Natural killer cell (primary cell): ENCODE measurements around the gene GPBP1L1. TPM values are rescaled to one million over a fixed set of nuclear protein-coding genes. Genes with fewer than 3 reads are reported as not detected.
A peak's percentile ranks its signal among the peaks of the same experiment; 100 is the strongest.
"Not testable (repeated sequence)": the region's sequence is repeated elsewhere in the genome, so short reads cannot be mapped to it uniquely, and the experiment has no call there.

Experiments used
- ATAC-seq, 3 donors: fragments of 150-1000 bp in 2 of 3; fragments of 200-7000 bp in 1 of 3; cut with Tn5 transposase; 1 replicate in 1 of 3; 2 replicates in 2 of 3; pipeline ENCODE4 v1.10.0; 2021; ENCODE audit warnings: mild to moderate bottlenecking in 2 of 3, moderate library complexity in 2 of 3
- DNase-seq, 2 donors: peaks; one replicate each; pipeline versions ENCODE4 v3.0.0 to v3.0.0-alpha.2; 2013 to 2021; ENCODE audit warnings: mixed read lengths in 1 of 2
- H3K27ac ChIP-seq: one replicate; pipeline ENCODE4 v1.5.1; 2013; ENCODE audit warnings: mild to moderate bottlenecking, low read length
- H3K27me3 ChIP-seq: one replicate; pipeline ENCODE4 v1.6.1; 2013; ENCODE audit warnings: low read length; ENCODE audit not compliant: control insufficient read depth, insufficient read depth
- H3K36me3 ChIP-seq: one replicate; pipeline ENCODE4 v1.6.1; 2013; ENCODE audit warnings: low read length; ENCODE audit not compliant: control insufficient read depth, insufficient read depth
- H3K4me1 ChIP-seq: one replicate; pipeline ENCODE4 v1.6.1; 2013; ENCODE audit warnings: low read length; ENCODE audit not compliant: control insufficient read depth, insufficient read depth
- H3K4me3 ChIP-seq: one replicate; pipeline ENCODE4 v1.5.1; 2013; ENCODE audit warnings: low read length
- H3K9me3 ChIP-seq: one replicate; pipeline ENCODE4 v1.6.1; 2013; ENCODE audit warnings: low read length; ENCODE audit not compliant: control insufficient read depth, insufficient read depth
- H3K27ac Mint-ChIP-seq, 2 donors: one replicate each; pipeline ENCODE4 v1.8.0; 2022; ENCODE audit warnings: mild to moderate bottlenecking in 2 of 2, mixed read lengths in 2 of 2, moderate library complexity in 1 of 2
- H3K27me3 Mint-ChIP-seq, 2 donors: one replicate each; pipeline ENCODE4 v1.8.0; 2022; ENCODE audit warnings: low read depth in 2 of 2, mixed read lengths in 2 of 2
- H3K36me3 Mint-ChIP-seq: one replicate; pipeline ENCODE4 v1.8.0; 2022; ENCODE audit warnings: mixed read lengths
- H3K4me1 Mint-ChIP-seq, 2 donors: one replicate each; pipeline ENCODE4 v1.8.0; 2022; ENCODE audit warnings: mixed read lengths in 2 of 2
- H3K4me3 Mint-ChIP-seq: one replicate; pipeline ENCODE4 v1.8.0; 2022; ENCODE audit warnings: mild to moderate bottlenecking, moderate library complexity, mixed read lengths
- H3K9me3 Mint-ChIP-seq, 2 donors: one replicate each; pipeline ENCODE4 v1.8.0; 2022; ENCODE audit warnings: mixed read lengths in 2 of 2
- CTCF ChIP-seq: fragments of 200-600 bp; IDR thresholded peaks from one replicate; pipeline ENCODE4 v1.8.0; 2022; ENCODE audit warnings: antibody characterized with exemption
- WGBS: methylation state at CpG from one replicate; pipeline ENCODE4 v1.1.7; 2013; ENCODE audit warnings: missing lambda C conversion rate; ENCODE audit not compliant: insufficient coverage; 5-methylcytosine and 5-hydroxymethylcytosine counted together
- intact Hi-C: fragments of 100-400 bp; cut with micrococcal nuclease; formaldehyde crosslinking; loops from one replicate; pipeline ENCODE4 v1.14.2; 2022
- total RNA-seq, 4 donors: library from RNA; stranded (reverse); fragments of 120-200 nt in 1 of 4; gene quantifications; one replicate each; pipeline versions ENCODE4 v1.2.3 to v1.2.4, GENCODE V29; 2013 to 2022

The GPBP1L1 gene, protein sequence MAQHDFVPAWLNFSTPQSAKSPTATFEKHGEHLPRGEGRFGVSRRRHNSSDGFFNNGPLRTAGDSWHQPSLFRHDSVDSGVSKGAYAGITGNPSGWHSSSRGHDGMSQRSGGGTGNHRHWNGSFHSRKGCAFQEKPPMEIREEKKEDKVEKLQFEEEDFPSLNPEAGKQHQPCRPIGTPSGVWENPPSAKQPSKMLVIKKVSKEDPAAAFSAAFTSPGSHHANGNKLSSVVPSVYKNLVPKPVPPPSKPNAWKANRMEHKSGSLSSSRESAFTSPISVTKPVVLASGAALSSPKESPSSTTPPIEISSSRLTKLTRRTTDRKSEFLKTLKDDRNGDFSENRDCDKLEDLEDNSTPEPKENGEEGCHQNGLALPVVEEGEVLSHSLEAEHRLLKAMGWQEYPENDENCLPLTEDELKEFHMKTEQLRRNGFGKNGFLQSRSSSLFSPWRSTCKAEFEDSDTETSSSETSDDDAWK
- 100 to 1,000 TPM; 144 to 176 (median 153) TPM for total RNA-seq
- 153 TPM for total RNA-seq (2013)

- H3K4me1 Mint-ChIP-seq: peaks cover 44 to 47% of the 10 kb centered on the region in 2 donors
- Histone ChIP-seq H3K4me1 (peaks cover 27% of the 10 kb centered on the region), H3K9me3 (no peaks in the 10 kb centered on the region), H3K4me3 (peak within 1 kb of the TSS; percentile 90), H3K27ac (peak within 1 kb of the TSS; percentile 97), H3K27me3 (no peaks in the 10 kb centered on the region), H3K36me3 (no peaks in the 10 kb centered on the region)
- DNase-seq (peak; percentile 98 to 99), ATAC-seq (peak; percentile 69 to 89 (median 71))
- no peaks in the 10 kb centered on the region for H3K27me3 Mint-ChIP-seq
- H3K27ac Mint-ChIP-seq: peak within 1 kb of the TSS; percentile 100
- no peaks in the 10 kb centered on the region for H3K9me3 Mint-ChIP-seq
- TF ChIP-seq CTCF: no peak
- under 1% methylated on average over 48 of the region's 52 CpGs for WGBS
- no peaks in the 10 kb centered on the region for H3K36me3 Mint-ChIP-seq
- intact Hi-C loops: loop anchor here (1.0 to 5.0 kb wide), 7 partner anchors 64 to 909 kb away; partner anchors contain the start of genes CCDC163, IPP, MAST2 and MMACHC
- H3K4me3 Mint-ChIP-seq: peak within 1 kb of the TSS; percentile 99
These were observed at the start of gene GPBP1L1 for GRCh38 chr1:45686288-45687013. GPBP1L1 (minus strand) TSS chr1:45686533; CDS start chr1:45659087, 27,446 bp downstream.

DNA sequence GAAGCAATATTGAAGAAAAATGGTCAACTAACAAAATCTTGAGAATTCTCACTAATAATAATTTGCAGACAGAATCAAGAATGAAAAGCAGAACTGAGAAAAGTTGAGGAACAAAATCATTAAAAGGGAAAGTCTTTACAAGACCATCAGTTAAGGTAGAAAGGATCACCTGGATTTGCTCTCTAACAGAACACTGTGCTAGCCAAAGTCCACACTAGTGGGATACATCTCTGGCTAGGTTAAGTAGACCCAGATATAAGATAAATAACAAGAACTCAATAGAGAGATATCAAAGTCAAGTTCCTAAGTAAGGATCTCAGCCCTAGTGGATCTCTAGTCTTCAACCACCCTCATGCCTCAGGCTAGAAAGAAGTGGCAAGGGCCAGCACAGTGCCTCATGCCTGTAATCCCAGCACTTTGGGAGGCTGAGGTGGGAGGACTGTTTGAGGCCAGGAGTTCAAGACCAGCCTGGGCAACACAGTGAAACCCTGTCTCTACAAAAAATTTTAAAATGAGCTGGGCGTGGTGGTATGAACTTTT is 44.5 kb upstream of the GPBP1L1 start:
- intact Hi-C loops: no loop called here
- Histone ChIP-seq H3K4me3 (no peak overlapping the region), H3K4me1 (no peaks in the 10 kb centered on the region), H3K27ac (no peak overlapping the region), H3K36me3 (peaks cover 9% of the 10 kb centered on the region), H3K27me3 (no peaks in the 10 kb centered on the region), H3K9me3 (no peaks in the 10 kb centered on the region)
- ATAC-seq (no peak), DNase-seq (no peak)
- no peak overlapping the region for H3K4me3 Mint-ChIP-seq
- no peak for TF ChIP-seq CTCF
- H3K4me1 Mint-ChIP-seq: peaks cover 0 to 10% of the 10 kb centered on the region in 2 donors
- WGBS: 100% methylated on average over 1 of the region's 1 CpG
- no peaks in the 10 kb centered on the region for H3K36me3 Mint-ChIP-seq
- H3K9me3 Mint-ChIP-seq: no peaks in the 10 kb centered on the region
- no peak overlapping the region for H3K27ac Mint-ChIP-seq
- no peaks in the 10 kb centered on the region for H3K27me3 Mint-ChIP-seq

DNA sequence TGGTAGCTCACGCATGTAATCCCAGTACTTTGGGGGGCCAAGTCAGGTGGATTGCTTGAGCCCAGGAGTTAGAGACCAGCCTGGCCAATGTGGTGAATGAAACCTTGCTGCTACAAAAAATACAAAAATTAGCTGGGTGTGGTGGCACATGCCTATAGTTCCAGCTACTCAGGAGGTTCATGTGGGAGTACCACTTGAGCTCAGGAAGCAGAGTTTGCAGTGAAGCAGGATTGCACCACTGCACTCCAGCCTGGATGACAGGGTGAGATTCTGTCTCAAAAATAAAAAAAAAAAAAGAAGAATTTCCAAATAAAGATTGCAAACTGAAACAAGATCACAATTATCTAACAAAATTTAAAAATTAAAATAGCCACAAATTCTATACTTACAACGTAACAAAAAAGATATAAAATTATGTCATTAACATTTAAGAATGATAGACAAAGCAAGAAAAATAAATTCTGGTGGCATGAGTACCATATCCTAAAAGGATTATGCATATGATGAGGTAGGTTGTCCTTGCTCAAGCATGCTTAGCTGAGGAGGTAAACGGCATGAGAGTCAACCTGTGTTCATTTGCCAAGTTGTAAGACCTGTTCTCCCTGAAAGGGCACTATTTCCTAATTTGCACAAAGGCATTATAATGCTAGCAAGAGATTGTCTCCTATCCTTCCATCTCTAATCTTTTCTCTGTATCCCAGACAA is 43.9 kb upstream of the GPBP1L1 start:
- no peak for TF ChIP-seq CTCF
- H3K27ac ChIP-seq: no peak overlapping the region
- peaks cover 9% of the 10 kb centered on the region for H3K36me3 ChIP-seq
- H3K4me1 ChIP-seq: no peaks in the 10 kb centered on the region
- Mint-ChIP-seq H3K9me3 (no peaks in the 10 kb centered on the region), H3K27ac (no peak overlapping the region), H3K4me3 (no peak overlapping the region), H3K36me3 (no peaks in the 10 kb centered on the region), H3K27me3 (no peaks in the 10 kb centered on the region), H3K4me1 (peaks cover 0 to 10% of the 10 kb centered on the region in 2 donors)
- no peaks in the 10 kb centered on the region for H3K9me3 ChIP-seq
- ATAC-seq (no peak), DNase-seq (no peak)
- no peaks in the 10 kb centered on the region for H3K27me3 ChIP-seq
- intact Hi-C loops: no loop called here
- 85% methylated on average over 2 of the region's 3 CpGs for WGBS
- H3K4me3 ChIP-seq: no peak overlapping the region

DNA sequence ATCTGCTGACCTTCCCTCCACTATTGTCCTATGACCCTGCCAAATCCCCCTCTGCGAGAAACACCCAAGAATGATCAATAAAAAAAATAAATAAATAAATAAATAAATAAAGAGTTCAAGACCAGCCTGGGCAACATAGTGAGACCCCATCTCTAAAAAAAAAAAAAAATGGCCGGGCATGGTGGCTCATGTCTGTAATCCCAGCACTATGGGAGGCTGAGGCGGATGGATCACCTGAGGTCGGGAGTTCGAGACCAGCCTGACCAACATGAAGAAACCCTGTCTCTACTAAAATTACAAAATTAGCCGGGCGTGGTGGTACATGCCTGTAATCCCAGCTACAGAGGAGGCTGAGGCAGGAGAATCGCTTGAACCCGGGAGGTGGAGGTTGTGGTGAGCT is 39.7 kb upstream of the GPBP1L1 start:
- intact Hi-C loops, H3K9me3 Mint-ChIP-seq, H3K27ac ChIP-seq, H3K27ac Mint-ChIP-seq, ATAC-seq, H3K4me3 ChIP-seq, H3K9me3 ChIP-seq, H3K4me1 ChIP-seq, H3K27me3 ChIP-seq, DNase-seq, H3K36me3 Mint-ChIP-seq, H3K36me3 ChIP-seq, H3K4me3 Mint-ChIP-seq, H3K4me1 Mint-ChIP-seq, H3K27me3 Mint-ChIP-seq: not testable (repeated sequence)
- WGBS: 100% methylated on average over 4 of the region's 9 CpGs
